ENCODE data around the gene RNF13. TPM values are rescaled to one million over a fixed set of nuclear protein-coding genes. Genes with fewer than 3 reads are reported as not detected.
A peak's percentile ranks its signal among the peaks of the same experiment; 100 is the strongest.
"Not testable (repeated sequence)": the region's sequence is repeated elsewhere in the genome, so short reads cannot be mapped to it uniquely, and the experiment has no call there.

The RNF13 gene
- total RNA-seq, 1 donor from 2014 or later = 45.3 TPM

DNA sequence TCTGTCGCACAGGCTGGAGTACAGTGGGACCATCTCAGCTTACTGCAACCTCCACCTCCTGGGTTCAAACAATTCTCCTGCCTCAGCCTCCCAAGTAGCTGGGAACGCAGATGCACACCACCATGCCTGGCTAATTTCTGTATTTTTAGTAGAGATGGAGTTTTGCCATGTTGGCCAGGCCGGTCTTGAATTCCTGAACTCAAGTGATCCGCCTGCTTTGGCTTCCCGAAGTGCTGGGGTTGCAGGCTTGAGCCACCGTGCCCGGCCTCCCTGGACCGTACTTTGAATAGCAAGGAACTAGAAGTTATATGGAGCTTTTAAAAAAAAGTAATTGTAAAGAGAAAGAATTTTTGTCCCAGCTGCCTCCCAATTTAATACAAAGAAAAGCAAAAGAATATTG, 12.3 kb upstream of the RNF13 start:
- DNase-seq (ENCODE audit: low read depth in 2 of 2) = no peak

DNA sequence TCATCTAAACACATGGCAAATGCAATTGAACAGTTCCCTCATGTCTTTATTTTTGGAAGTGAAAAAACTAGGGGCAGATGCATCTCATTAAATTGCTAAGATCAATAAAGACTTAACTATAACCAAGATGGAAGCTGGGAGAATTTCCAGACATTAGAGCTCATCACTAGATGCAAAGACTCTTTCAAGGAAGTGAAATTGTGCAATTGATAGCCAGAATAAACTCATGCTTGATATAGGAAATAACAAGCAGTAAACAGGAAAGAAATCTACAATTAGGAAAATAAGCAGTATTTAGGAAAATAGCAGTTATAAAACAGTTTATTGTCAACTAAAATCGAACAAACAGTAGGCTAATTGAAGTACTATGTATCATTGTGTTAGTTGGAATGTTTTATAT, 11.8 kb upstream of the RNF13 start:
- DNase-seq (ENCODE audit: low read depth in 2 of 2) = no peak

GRCh38 chr3:149801639-149802038, 11.4 kb upstream of the RNF13 start:
- no peak for DNase-seq (ENCODE audit: low read depth in 2 of 2)

DNA sequence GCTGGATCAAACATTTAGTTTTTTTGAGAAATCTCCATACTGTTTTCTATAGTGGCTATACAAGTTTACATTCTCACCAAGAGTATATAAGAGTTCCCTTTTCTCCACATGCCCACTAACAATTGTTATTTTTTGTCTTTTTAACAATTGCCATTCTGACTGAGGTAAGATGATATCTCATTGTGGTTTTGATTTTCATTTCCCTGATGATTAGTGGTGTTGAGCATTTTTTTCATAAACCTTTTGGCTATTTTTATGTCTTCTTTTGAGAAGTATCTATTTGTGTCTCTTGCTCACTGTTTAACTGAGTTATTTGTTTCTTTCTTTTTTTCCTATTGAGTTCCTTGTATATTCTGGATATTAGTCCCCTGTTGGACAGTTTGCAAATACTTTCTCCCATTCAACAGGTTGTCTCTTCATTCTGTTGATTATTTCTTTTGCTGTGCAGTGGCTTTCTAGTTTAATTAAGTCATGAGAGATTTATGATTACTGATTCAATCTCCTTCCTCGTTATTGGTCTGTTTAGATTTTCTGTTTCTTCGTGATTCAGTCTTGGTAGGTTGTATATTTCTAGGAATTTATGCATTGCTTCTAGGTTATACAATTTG, 6.7 kb upstream of the RNF13 start:
- DNase-seq (ENCODE audit: low read depth in 2 of 2) = no peak

DNA sequence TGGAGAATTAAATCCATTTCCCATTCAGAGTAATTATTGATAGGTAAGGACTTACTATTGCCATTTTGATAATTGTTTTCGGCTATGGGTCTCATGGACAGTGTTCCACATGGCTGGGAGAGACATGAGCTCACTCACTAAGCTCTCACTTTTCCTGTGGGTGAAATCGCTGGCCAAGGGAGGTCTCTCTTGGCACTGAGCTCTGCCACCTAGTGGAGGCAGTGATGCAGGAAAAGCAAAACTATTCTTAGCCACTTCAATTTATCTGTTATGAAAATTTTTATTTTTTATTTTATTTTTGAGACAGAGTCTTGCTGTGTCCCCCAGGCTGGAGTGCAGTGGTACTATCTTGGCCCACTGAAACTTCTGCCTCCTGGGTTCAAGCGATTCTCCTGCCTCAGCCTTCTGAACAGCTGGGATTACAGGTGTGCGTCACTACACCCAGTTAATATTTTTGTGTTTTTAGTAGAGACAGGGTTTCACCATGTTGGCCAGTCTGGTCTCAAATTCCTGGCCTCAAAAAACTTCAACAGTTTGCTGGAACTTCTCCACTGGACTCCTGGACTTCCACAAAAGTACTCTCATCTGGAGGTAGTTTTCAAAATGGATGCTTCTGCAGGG, 4.7 kb upstream of the RNF13 start:
- peak; percentile 71 to 83 for DNase-seq (ENCODE audit: low read depth in 2 of 2)

- DNase-seq (ENCODE audit: low read depth in 2 of 2) = no peak
Observed at GRCh38 chr3:149809699-149810098, 3.3 kb upstream of the RNF13 start.

- no peak for DNase-seq (ENCODE audit: low read depth in 2 of 2)
Observed at GRCh38 chr3:149810846-149811245, 2.2 kb upstream of the RNF13 start.

GRCh38 chr3:149812165-149812605, 830 bp upstream of the RNF13 start:
- no peak for DNase-seq (ENCODE audit: low read depth in 2 of 2)

DNA sequence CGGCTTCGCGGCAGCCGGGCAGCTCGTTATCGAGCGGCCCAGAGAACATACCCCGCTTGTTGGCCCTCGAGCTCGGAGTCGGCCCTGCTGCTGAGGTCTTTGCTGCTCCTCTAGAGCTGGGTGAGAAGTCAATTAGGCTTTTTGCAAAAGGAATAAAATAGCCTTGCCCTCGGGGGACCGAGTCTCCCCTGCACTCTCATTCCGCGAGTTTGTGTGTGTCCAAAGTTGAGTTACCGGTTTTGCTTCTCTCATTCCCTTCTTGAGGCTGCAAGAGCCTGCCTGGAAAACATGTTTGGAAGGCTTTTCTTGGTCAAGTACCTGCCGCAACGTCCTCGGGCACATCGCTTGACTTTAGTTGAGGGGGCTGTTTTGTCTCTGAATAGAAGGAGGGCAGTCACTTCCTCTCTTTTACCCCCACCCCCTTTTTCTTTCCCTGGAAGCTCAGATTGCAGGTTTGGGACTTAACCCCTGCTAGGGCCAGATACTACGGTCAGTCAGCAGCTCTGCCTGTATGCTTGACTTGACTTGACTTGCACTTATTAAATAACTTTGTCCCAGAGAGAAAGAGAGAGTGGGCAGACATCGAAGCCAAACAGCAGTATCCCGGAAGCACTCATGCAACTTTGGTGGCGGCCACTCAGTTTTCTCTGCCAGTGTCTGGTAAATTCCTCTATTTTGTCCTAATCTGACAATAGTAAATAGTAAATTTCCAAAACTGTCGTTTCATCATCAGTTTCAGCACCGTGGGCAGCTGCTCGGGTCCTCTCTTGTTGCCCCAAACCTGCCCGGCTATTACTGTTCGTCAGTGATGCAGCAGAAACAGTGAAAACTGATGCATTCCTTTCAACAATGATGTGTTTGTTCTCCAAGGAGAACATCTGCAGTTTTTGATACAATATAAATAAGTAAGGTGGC, 609 bp downstream of the RNF13 start:
- peak in 1 of 2 donors; percentile 46 for DNase-seq (ENCODE audit: low read depth in 2 of 2)

GRCh38 chr3:149815321-149815720, 2.3 kb downstream of the RNF13 start:
- DNase-seq (ENCODE audit: low read depth in 2 of 2) = no peak

DNA sequence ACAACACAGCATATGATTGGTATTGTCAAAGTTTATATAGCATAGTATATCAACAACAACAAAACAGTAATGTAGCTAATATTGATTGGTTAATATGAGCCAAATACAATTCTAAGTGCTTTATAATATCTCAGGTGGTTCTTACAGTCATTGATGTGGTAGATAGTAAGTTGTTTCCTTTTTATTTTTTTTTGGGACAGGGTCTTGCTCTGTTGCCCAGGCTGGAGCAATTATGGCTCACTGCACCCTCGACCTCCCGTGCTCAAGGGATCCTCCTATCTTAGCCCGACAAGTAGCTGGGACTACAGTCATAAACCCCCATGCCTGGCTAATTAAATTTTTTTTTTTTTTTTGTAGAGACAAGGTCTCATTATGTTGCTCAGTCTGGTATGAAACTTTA, 2.7 kb downstream of the RNF13 start:
- DNase-seq (ENCODE audit: low read depth in 2 of 2) = no peak

- DNase-seq (ENCODE audit: low read depth in 2 of 2) = no peak
Observed at GRCh38 chr3:149816311-149816710, 3.3 kb downstream of the RNF13 start.

GRCh38 chr3:149816986-149817385, 4.0 kb downstream of the RNF13 start:
- no peak for DNase-seq (ENCODE audit: low read depth in 2 of 2)

DNA sequence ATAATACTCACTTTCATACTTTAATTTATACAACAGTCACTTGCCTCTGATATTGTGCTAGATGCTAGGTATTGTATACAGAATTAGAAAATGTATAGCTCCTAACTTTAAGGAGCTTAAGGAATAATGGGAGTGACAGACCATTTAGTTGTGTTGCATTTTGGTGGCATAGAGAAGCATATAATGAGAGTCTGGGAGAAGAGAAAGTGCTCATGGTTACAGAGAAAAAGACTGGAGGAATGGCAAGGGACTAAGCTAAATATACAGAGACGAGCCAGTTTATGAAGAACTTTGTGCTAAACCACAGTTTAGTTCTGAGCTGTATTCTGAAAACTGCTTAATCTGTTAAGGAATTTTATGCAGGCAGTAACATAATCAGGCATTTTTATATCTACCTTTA, 6.4 kb downstream of the RNF13 start:
- no peak for DNase-seq (ENCODE audit: low read depth in 2 of 2)

DNA sequence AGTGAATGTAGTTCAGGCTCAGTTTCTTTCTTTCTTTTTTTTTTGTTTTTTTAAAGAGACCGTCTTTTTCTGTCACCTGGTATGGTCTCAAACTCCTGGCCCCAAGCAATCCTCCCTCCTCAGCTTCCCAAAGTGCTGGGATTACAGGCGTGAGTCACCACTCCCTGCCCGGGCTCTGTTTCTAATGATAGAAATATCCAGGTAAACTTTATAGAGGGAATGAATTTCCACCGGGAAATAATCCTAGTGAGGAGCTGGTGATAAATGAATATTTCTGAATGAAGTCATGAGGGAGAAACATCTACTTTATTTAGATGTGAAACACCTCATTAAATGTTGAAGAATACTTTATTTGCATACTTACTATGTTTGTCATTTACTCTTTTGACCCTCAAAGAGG, 7.2 kb downstream of the RNF13 start:
- DNase-seq (ENCODE audit: low read depth in 2 of 2) = no peak

DNA sequence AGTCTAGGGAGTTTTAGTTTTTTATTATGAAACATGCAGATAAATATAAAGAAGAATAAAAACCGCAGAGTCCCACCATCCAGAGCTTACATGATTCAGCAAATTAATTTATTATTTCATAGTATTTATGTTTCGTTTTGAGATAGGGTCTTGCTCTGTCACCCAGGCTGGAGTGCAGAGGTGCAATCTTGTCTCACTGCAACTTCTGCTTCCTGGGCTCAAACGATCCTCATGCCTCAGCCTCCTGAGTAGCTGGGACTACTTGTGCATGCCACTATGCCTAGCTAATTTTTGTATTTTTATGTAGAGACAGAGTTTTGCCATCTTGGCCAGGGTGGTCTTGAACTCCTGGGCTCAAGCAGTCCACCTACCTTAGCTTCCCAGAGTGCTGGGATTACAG, 13.6 kb downstream of the RNF13 start:
- DNase-seq (ENCODE audit: low read depth in 2 of 2) = no peak

DNA sequence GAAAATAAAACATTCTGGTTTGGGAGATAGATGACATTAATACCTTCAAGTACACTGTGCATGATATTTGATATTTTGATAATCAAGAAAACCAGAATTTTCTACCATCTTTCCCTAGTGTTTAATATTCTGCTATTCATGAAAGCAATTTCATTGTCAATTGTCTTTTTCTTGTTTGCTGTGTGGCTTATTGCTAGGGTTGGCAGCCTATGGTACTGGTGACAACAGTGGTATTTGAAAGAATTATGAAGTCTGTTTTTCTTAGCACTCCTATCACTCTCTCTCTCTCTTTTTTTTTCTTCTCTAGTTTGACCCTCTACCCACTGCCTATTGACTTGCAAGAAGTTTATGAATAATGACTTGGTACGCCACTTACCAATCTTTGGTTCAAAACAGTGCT, 15.4 kb downstream of the RNF13 start:
- no peak for DNase-seq (ENCODE audit: low read depth in 2 of 2)

DNA sequence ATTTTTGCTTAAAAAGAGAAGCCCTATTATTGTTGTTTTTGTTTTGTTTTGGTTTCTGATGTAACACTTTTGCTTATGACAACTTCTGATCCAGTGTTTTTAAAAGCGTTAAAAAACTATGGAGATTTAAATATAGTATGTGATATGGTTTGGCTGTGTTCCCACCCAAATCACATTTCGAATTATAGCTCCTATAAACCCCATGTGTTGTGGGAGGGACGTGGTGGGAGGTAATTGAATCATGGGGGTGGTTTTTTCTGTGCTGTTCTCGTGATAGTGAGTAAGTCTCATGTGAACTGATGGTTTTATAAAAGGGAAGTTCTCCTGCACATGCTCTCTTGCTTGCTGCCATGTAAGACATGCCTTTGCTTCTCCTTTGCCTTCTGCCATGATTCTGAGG, 16.6 kb downstream of the RNF13 start:
- not testable (repeated sequence) for DNase-seq (ENCODE audit: low read depth in 2 of 2)

DNA sequence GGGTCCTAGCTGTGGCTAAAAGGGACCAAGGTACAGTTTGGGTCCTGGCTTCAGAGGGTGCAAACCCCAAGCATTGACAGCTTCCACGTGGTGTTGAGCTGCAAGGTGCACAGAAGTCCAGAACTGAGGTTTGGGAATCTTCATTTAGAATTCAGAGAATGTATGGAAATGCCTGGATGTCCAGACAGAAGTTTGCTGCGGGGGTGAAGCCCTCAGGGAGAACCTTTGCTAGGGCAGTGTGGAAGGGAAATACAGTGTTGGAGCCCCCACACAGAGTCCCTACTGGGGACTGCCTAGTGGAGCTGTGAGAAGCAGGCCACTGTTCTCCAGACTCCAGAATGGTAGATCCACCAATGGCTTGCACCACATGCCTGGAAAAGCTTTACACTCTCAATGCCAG, 17.9 kb downstream of the RNF13 start:
- no peak for DNase-seq (ENCODE audit: low read depth in 2 of 2)

DNA sequence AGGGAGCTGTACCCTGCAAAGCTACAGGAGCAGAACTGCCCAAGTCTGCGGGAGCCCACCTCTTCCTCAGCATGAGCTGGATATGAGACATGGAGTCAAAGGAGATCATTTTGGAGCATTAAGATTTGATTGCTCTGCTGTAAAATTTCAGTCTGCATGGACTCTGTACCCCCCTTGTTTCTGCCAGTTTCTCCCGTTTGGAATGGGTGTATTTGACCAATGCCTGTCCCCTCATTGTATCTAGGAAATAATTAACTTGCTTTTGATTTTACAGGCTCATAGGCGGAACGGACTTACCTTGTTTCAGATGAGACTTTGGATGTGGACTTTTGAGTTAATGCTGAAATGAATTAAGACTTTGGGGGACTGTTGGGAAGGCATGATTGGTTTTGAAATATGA, 18.3 kb downstream of the RNF13 start:
- no peak for DNase-seq (ENCODE audit: low read depth in 2 of 2)

DNA sequence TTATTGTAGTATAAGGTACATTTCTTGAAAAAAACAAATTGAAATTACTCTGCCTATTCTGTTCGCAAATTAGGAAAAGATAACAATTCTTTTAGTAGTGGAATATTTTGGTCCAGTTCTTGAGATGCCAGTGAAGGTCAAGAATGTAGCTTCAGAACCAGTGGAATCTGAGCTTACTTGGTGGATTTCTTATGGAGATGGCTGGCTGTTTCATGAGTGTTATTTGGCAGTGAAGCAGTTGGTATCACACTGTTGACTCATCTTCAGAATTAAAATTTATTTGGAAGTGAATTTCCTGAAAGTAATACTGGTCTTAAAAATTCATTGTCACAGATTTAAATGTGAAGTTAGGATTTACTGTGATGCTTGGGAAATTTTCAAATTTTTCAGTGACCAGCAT, 19.1 kb downstream of the RNF13 start:
- DNase-seq (ENCODE audit: low read depth in 2 of 2) = no peak

DNA sequence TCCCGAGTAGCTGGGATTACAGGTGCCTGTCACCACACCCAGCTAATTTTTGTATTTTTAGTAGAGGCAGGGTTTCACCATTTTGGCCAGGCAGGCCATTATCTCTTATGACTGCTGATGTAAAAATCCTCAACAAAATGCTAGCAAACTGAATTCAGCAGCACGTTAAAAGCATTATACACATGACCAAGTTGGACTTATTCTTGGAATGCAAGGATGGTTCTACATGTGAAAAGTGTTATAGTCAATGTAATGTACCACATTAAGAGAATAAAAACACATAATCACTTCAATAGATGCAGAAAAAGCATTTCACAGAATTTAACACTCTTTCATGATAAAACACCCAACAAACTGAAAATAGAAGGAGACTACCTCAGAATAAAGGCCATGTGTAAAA, 20.2 kb downstream of the RNF13 start:
- DNase-seq (ENCODE audit: low read depth in 2 of 2) = no peak

DNA sequence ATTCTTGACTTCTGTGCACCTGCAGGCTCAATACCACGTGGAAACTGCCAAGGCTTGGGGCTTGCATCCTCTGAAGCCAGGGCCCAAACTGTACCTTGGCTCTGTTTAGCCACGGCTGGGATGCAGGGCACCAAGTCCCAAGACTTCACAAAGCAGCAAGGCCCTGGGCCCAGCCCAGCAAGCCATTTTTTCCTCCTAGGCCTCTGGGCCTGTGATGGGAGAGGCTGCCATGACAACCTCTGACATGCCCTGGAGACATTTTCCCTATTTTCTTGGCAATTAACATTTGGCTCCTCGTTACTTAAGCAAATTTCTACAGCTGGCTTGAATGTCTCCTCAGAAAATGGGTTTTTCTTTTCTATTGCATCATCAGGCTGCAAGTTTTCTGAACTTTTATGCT, 25.5 kb downstream of the RNF13 start:
- not testable (repeated sequence) for DNase-seq (ENCODE audit: low read depth in 2 of 2)
